ENCODE measurements around the gene IL34. TPM values are rescaled to one million over a fixed set of nuclear protein-coding genes. Genes with fewer than 3 reads are reported as not detected.
"Not testable (repeated sequence)": the region's sequence is repeated elsewhere in the genome, so short reads cannot be mapped to it uniquely, and the experiment has no call there.

Gene IL34
- polyA plus RNA-seq, 1 of the 3 experiments (the other 2 are of a cell fraction), result 0.18 TPM

DNA sequence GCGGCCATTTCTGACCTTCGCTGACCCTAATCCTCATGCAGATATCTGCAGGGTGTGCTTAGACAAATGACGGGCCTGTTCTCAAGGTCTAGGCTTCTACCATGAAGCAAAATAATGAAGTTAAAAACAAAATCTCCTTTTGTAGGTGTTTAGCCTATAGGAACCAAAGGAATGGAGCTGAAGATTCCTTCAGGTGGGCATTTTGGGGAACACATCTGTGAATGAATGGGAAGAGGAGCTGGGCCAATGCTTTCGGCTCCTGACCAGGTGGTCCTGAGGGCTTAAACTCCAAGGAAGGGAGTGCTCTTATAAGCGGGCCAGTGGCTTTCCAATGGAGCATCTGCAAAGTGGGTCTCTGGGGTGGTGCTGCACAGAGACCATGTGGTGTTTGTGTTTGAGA is 14.1 kb upstream of the IL34 start:
- DNase-seq, result no peak
- Histone ChIP-seq H3K79me2 (ENCODE audit: insufficient read depth) (no peaks in the 10 kb centered on the region), H3K4me2 (no peak overlapping the region), H3K9me2 (no peaks in the 10 kb centered on the region), H3K9ac (no peak overlapping the region), H3K36me3 (replicated peaks in 1 of 2; ENCODE audit: control insufficient read depth in 1 of 2, insufficient read depth in 2 of 2, low read length in 1 of 2) (no peaks in the 10 kb centered on the region), H3K27me3 (ENCODE audit: insufficient read depth) (no peaks in the 10 kb centered on the region), H3K27ac (ENCODE audit: low read depth in 2 of 2, low read length in 1 of 2) (no peak overlapping the region), H3F3A (replicated peaks; ENCODE audit: insufficient read depth) (peaks cover 19% of the 10 kb centered on the region), H3K9me3 (peaks cover 7% of the 10 kb centered on the region; the same call in 1 of the 2 replicates), H4K20me1 (ENCODE audit: insufficient read depth) (no peaks in the 10 kb centered on the region), H3K4me3 (ENCODE audit: low read depth in 2 of 2, low read length in 1 of 2) (no peak overlapping the region), H3K4me1 (ENCODE audit: control insufficient read depth in 1 of 2, insufficient read depth in 2 of 2, low read depth in 1 of 2, low read length in 1 of 2) (peaks cover 0 to 6% of the 10 kb centered on the region in 2 experiments; a peak in 2 of 4 replicates), H2AFZ (ENCODE audit: low read depth) (no peak overlapping the region)
- CTCF ChIA-PET, result interaction anchor here (1.1 to 1.7 kb wide), 2 partner anchors 16 to 22 kb away, joined by 3 to 4 read pairs; no protein-coding TSS in a partner anchor
- 87% methylated on average over 5 of the region's 5 CpGs for WGBS (ENCODE audit: low lambda C conversion rate)
- POLR2A ChIA-PET, result no interaction called here
- TF ChIP-seq EP300 (IDR thresholded peaks at IDR 0.05; ENCODE audit: borderline replicate concordance in 1 of 2, low read depth in 1 of 2, low read length in 1 of 2), result no peak
- no peak for TF ChIP-seq FOXM1 (IDR thresholded peaks at IDR 0.05; ENCODE audit: low read depth)
- TF ChIP-seq, protein P1, sequence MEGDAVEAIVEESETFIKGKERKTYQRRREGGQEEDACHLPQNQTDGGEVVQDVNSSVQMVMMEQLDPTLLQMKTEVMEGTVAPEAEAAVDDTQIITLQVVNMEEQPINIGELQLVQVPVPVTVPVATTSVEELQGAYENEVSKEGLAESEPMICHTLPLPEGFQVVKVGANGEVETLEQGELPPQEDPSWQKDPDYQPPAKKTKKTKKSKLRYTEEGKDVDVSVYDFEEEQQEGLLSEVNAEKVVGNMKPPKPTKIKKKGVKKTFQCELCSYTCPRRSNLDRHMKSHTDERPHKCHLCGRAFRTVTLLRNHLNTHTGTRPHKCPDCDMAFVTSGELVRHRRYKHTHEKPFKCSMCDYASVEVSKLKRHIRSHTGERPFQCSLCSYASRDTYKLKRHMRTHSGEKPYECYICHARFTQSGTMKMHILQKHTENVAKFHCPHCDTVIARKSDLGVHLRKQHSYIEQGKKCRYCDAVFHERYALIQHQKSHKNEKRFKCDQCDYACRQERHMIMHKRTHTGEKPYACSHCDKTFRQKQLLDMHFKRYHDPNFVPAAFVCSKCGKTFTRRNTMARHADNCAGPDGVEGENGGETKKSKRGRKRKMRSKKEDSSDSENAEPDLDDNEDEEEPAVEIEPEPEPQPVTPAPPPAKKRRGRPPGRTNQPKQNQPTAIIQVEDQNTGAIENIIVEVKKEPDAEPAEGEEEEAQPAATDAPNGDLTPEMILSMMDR (IDR thresholded peaks at IDR 0.05), result no peak
- TF ChIP-seq RAD21 (IDR thresholded peaks at IDR 0.05; ENCODE audit: low read length), result no peak

DNA sequence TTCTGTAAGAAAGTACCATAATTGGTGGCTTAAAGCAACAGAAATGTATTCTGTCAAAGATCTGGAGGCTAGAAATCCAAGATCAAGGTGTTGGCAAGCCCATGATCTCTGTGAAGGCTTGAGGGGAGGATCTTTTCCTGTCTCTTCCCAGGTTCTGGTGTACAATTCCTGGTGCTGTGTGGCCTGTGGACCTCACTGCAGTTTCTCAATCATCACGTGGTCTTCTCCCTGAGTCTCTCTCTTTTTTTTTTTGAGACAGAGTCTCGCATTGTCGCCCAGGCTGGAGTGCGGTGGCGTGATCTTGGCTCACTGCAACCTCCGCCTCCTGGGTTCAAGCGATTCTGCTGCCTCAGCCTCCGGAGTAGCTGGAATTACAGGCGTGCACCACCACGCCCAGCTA is 12.7 kb upstream of the IL34 start:
- WGBS (ENCODE audit: low lambda C conversion rate), result 92% methylated on average over 10 of the region's 10 CpGs
- H3K9me3 ChIP-seq; H3K9me2 ChIP-seq; H3K36me3 ChIP-seq (replicated peaks in 1 of 2; ENCODE audit: control insufficient read depth in 1 of 2, insufficient read depth in 2 of 2, low read length in 1 of 2); H3K9ac ChIP-seq; H3K79me2 ChIP-seq (ENCODE audit: insufficient read depth); H3K4me1 ChIP-seq (ENCODE audit: control insufficient read depth in 1 of 2, insufficient read depth in 2 of 2, low read depth in 1 of 2, low read length in 1 of 2); H3K27ac ChIP-seq (ENCODE audit: low read depth in 2 of 2, low read length in 1 of 2); POLR2A ChIA-PET; H3K27me3 ChIP-seq (ENCODE audit: insufficient read depth); DNase-seq; H4K20me1 ChIP-seq (ENCODE audit: insufficient read depth); H3K4me3 ChIP-seq (ENCODE audit: low read depth in 2 of 2, low read length in 1 of 2); H3K4me2 ChIP-seq; H2AFZ ChIP-seq (ENCODE audit: low read depth): not testable (repeated sequence)
- CTCF ChIA-PET, result interaction anchor here (1.1 to 1.2 kb wide), 2 partner anchors 18 to 39 kb away, joined by 3 to 4 read pairs; no protein-coding TSS in a partner anchor
- H3F3A ChIP-seq (replicated peaks; ENCODE audit: insufficient read depth), result peaks cover 25% of the 10 kb centered on the region

DNA sequence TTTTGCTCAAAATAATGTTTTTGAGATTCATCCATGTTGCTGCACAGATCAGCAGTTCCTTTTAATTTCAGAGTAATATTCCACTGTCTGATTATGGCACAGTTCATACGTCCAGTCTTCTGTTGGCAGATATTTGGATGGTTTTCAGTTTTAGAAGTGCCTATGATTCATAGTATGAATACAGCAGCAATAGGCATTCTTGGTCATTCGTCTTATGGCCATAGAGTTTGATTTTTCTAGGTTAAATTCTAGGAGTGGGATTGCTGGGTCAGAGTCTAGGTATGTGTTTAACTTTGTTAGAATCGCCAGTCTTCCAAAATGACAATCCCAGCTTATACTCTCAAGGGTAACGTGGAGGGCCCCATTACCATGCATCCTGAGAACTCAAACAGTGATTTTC is 11.5 kb upstream of the IL34 start:
- DNase-seq, result no peak
- Histone ChIP-seq H3K4me2 (peak overlapping the region; percentile 70), H3K4me1 (ENCODE audit: control insufficient read depth in 1 of 2, insufficient read depth in 2 of 2, low read depth in 1 of 2, low read length in 1 of 2) (peaks cover 6 to 9% of the 10 kb centered on the region in 2 experiments; a peak in 3 of 4 replicates), H4K20me1 (ENCODE audit: insufficient read depth) (no peaks in the 10 kb centered on the region), H3K36me3 (replicated peaks in 1 of 2; ENCODE audit: control insufficient read depth in 1 of 2, insufficient read depth in 2 of 2, low read length in 1 of 2) (no peaks in the 10 kb centered on the region), H3K27ac (ENCODE audit: low read depth in 2 of 2, low read length in 1 of 2) (peak overlapping the region in 1 of 2 experiments; percentile 95; a peak in 2 of 4 replicates), H3K27me3 (ENCODE audit: insufficient read depth) (no peaks in the 10 kb centered on the region), H3K9ac (peak overlapping the region; percentile 57; the same call in 1 of the 2 replicates), H3K4me3 (ENCODE audit: low read depth in 2 of 2, low read length in 1 of 2) (peak overlapping the region in 1 of 2 experiments; percentile 28; a peak in 1 of 4 replicates), H2AFZ (ENCODE audit: low read depth) (no peak overlapping the region), H3K9me3 (peaks cover 7% of the 10 kb centered on the region; the same call in 1 of the 2 replicates), H3K9me2 (no peaks in the 10 kb centered on the region), H3F3A (replicated peaks; ENCODE audit: insufficient read depth) (peaks cover 25% of the 10 kb centered on the region), H3K79me2 (ENCODE audit: insufficient read depth) (no peaks in the 10 kb centered on the region)
- TF ChIP-seq, protein P2, sequence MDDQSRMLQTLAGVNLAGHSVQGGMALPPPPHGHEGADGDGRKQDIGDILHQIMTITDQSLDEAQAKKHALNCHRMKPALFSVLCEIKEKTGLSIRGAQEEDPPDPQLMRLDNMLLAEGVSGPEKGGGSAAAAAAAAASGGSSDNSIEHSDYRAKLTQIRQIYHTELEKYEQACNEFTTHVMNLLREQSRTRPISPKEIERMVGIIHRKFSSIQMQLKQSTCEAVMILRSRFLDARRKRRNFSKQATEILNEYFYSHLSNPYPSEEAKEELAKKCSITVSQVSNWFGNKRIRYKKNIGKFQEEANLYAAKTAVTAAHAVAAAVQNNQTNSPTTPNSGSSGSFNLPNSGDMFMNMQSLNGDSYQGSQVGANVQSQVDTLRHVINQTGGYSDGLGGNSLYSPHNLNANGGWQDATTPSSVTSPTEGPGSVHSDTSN (IDR thresholded peaks at IDR 0.05), result peak; percentile 51
- TF ChIP-seq ELF1 (IDR thresholded peaks at IDR 0.05) (no peak), NFIC (IDR thresholded peaks at IDR 0.05; ENCODE audit: borderline replicate concordance) (peak; percentile 24; the same call in 1 of the 2 replicates), JUND (IDR thresholded peaks at IDR 0.05) (peak; percentile 31; the same call in 1 of the 2 replicates), RCOR1 (IDR thresholded peaks at IDR 0.05; ENCODE audit: low read length) (no peak), FOSL2 (IDR thresholded peaks at IDR 0.05; ENCODE audit: borderline replicate concordance, low read depth) (peak; percentile 40; the same call in 1 of the 2 replicates)
- TF ChIP-seq, protein P3, sequence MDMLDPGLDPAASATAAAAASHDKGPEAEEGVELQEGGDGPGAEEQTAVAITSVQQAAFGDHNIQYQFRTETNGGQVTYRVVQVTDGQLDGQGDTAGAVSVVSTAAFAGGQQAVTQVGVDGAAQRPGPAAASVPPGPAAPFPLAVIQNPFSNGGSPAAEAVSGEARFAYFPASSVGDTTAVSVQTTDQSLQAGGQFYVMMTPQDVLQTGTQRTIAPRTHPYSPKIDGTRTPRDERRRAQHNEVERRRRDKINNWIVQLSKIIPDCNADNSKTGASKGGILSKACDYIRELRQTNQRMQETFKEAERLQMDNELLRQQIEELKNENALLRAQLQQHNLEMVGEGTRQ (IDR thresholded peaks at IDR 0.05; ENCODE audit: borderline replicate concordance, low read depth, low read length), result no peak
- POLR2A ChIA-PET, result interaction anchor here (0.9 kb wide), 1 partner anchor 38 kb away, joined by 4 read pairs; no protein-coding TSS in a partner anchor
- WGBS (ENCODE audit: low lambda C conversion rate), result 47% methylated on average over 4 of the region's 4 CpGs
- CTCF ChIA-PET, result interaction anchor here (1.0 to 1.5 kb wide), 3 partner anchors 19 to 137 kb away, joined by 3 to 7 read pairs (median 5); no protein-coding TSS in a partner anchor

Data from SK-N-SH (cell line).